B cell (primary cell): ENCODE results near the gene ATP8A1. TPM values are rescaled to one million over a fixed set of nuclear protein-coding genes. Genes with fewer than 3 reads are reported as not detected.

ENCODE experiments used
- ATAC-seq: fragments of 200-7000 bp; cut with Tn5 transposase; one replicate; pipeline ENCODE4 v1.10.0; 2021; ENCODE audit warnings: low read depth, mild to moderate bottlenecking, moderate number of reproducible peaks, moderate library complexity
- CTCF ChIA-PET: fragments of 350-600 bp; sonication (Branson Sonifier 250); formaldehyde crosslinking; loops from one replicate; lab custom pipeline; 2021; ENCODE audit warnings: antibody characterized with exemption, inconsistent platforms; lab: Charles Lee
- POLR2A ChIA-PET: fragments of 350-600 bp; sonication (Branson Sonifier 250); formaldehyde crosslinking; loops from one replicate; lab custom pipeline; 2021; ENCODE audit warnings: antibody characterized with exemption; lab: Charles Lee
- DNase-seq: peaks from one replicate; pipeline ENCODE4 v3.0.0; 2013
- H2AFZ ChIP-seq: 2 replicates; pipeline ENCODE4 v1.6.1; 2012; ENCODE audit warnings: mild to moderate bottlenecking, low read depth, low read length; ENCODE audit not compliant: insufficient read depth, poor library complexity, severe bottlenecking
- H3K27ac ChIP-seq, 2 donors: 1 replicate in 1 of 2; 2 replicates in 1 of 2; pipeline ENCODE4 v1.5.1; 2012 to 2013; ENCODE audit warnings: low read length in 2 of 2, mild to moderate bottlenecking in 2 of 2, moderate library complexity in 1 of 2
- H3K27me3 ChIP-seq, 4 experiments: fragments of 200-600 bp in 1 of 4; sonication (generic) in 1 of 4; replicated peaks in 1 of 4; 1 replicate in 2 of 4; 2 replicates in 2 of 4; pipeline versions ENCODE4 v1.6.1 to v1.7.0; 2013 to 2016; ENCODE audit warnings: low read length in 3 of 4, mild to moderate bottlenecking in 2 of 4, mixed read lengths in 1 of 4, moderate library complexity in 1 of 4; ENCODE audit not compliant: insufficient read depth in 4 of 4, control insufficient read depth in 3 of 4; ENCODE audit errors: control extremely low read depth in 1 of 4
- H3K36me3 ChIP-seq, 2 experiments: replicated peaks in 1 of 2; 1 replicate in 1 of 2; 2 replicates in 1 of 2; pipeline versions ENCODE4 v1.6.1 to v1.7.1; 2013; ENCODE audit warnings: low read length in 1 of 2; ENCODE audit not compliant: insufficient read depth in 2 of 2, control insufficient read depth in 1 of 2; ENCODE audit errors: control extremely low read depth in 1 of 2, extremely low read depth in 1 of 2
- H3K4me1 ChIP-seq, 2 donors: fragments of 200-600 bp in 1 of 2; sonication (generic) in 1 of 2; 1 replicate in 1 of 2; 2 replicates in 1 of 2; pipeline versions ENCODE4 v1.5.1 to v1.6.1; 2013 to 2017; ENCODE audit warnings: low read length in 2 of 2; ENCODE audit not compliant: control insufficient read depth in 2 of 2, insufficient read depth in 2 of 2
- H3K4me2 ChIP-seq: replicated peaks from 2 replicates; pipeline ENCODE3; 2012; ENCODE audit warnings: mild to moderate bottlenecking, low read depth, low read length; ENCODE audit not compliant: poor library complexity, severe bottlenecking
- H3K4me3 ChIP-seq, 5 experiments: fragments of 200-600 bp in 1 of 5; sonication (generic) in 1 of 5; 1 replicate in 3 of 5; 2 replicates in 2 of 5; pipeline versions ENCODE4 v1.5.1 to v1.7.0; 2011 to 2016; ENCODE audit warnings: low read length in 4 of 5, mild to moderate bottlenecking in 4 of 5, low read depth in 2 of 5, control low read depth in 1 of 5, moderate library complexity in 1 of 5; ENCODE audit not compliant: insufficient read depth in 1 of 5; ENCODE audit errors: control extremely low read depth in 1 of 5, extremely low read depth in 1 of 5
- H3K79me2 ChIP-seq: fragments of 200-600 bp; sonication (generic); one replicate; pipeline ENCODE4 v1.6.0; 2016; ENCODE audit warnings: low read length; ENCODE audit not compliant: control insufficient read depth, insufficient read depth
- H3K9ac ChIP-seq: fragments of 200-600 bp; sonication (generic); 2 replicates; pipeline ENCODE4 v1.6.1; 2017; ENCODE audit warnings: mild to moderate bottlenecking, low read length, moderate library complexity
- H3K9me3 ChIP-seq, 3 donors: one replicate each; pipeline versions ENCODE4 v1.6.1 to v1.7.1; 2013; ENCODE audit warnings: low read length in 2 of 3; ENCODE audit not compliant: control insufficient read depth in 2 of 3, insufficient read depth in 1 of 3; ENCODE audit errors: control extremely low read depth in 1 of 3
- H4K20me1 ChIP-seq: 2 replicates; pipeline ENCODE4 v1.6.0; 2012; ENCODE audit warnings: mild to moderate bottlenecking, low read length; ENCODE audit not compliant: insufficient read depth, control insufficient read depth, poor library complexity, severe bottlenecking
- H3K27ac Mint-ChIP-seq: one replicate; pipeline ENCODE4 v1.8.0; 2021; ENCODE audit warnings: mixed read lengths
- H3K27me3 Mint-ChIP-seq: one replicate; pipeline ENCODE4 v1.8.0; 2021; ENCODE audit warnings: mixed read lengths
- H3K4me1 Mint-ChIP-seq: one replicate; pipeline ENCODE4 v1.8.0; 2021; ENCODE audit warnings: mixed read lengths
- H3K4me3 Mint-ChIP-seq: one replicate; pipeline ENCODE4 v1.8.0; 2021; ENCODE audit warnings: mixed read lengths
- H3K9me3 Mint-ChIP-seq: one replicate; pipeline ENCODE4 v1.8.0; 2022; ENCODE audit warnings: mixed read lengths; ENCODE audit not compliant: insufficient read depth
- EZH2 ChIP-seq: IDR thresholded peaks from 2 replicates; pipeline ENCODE4 v1.6.1; 2012; ENCODE audit warnings: borderline replicate concordance, low read depth, mild to moderate bottlenecking, moderate library complexity, low read length; ENCODE audit not compliant: insufficient read depth, poor library complexity, severe bottlenecking
- WGBS: methylation state at CpG from one replicate; pipeline ENCODE4 v1.1.5; 2013; ENCODE audit warnings: missing lambda C conversion rate; ENCODE audit not compliant: insufficient coverage; 5-methylcytosine and 5-hydroxymethylcytosine counted together
- intact Hi-C: fragments of 100-400 bp; cut with micrococcal nuclease; formaldehyde crosslinking; loops from one replicate; pipeline ENCODE4 v1.10.0; 2022
- polyA plus RNA-seq: library from polyadenylated mRNA; depleted of rRNA; stranded (reverse); fragments of >200 nt; gene quantifications from 2 replicates; pipeline ENCODE4 v1.2.3, GENCODE V29; 2012
- total RNA-seq, 2 donors: library from RNA; stranded (reverse); fragments of 120-200 nt in 1 of 2; gene quantifications; 1 replicate in 1 of 2; 2 replicates in 1 of 2; pipeline versions ENCODE4 v1.2.3 to v1.2.4, GENCODE V29; 2013 to 2022
- TF ChIP-seq, protein P1 (sequence below): fragments of 200-600 bp; IDR thresholded peaks from one replicate; pipeline ENCODE4 v1.8.0; 2022; ENCODE audit warnings: antibody characterized with exemption, mild to moderate bottlenecking

Gene ATP8A1
- total and polyA plus RNA-seq, 2 donors (not counting 1 experiment from before 2014, with no cell fraction given): 28.7 to 51.8 TPM

DNA sequence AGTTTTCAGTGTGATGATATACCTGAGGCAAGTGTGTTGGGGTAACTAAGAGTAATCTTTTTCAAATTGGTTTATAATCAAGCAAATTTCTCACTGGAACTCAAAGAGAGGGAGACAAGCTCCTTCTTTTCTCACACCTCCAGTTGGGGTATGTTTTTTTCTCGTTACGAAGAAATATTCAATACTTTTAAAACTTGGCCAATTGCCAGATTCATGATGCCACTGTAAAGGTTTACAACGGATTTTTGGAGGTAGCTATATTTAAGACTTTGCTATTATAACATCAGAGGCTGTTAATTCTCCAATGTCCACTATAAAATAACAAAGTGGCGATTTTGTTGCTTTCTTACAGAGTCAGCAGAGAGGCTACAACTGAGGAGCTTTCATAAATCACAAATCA is 49.2 kb upstream of the ATP8A1 start:
- ChIA-PET CTCF (interaction anchor here (0.7 to 0.9 kb wide), 2 partner anchors 9 to 336 kb away, joined by 3 read pairs; no protein-coding TSS in a partner anchor), POLR2A (no interaction called here)

DNA sequence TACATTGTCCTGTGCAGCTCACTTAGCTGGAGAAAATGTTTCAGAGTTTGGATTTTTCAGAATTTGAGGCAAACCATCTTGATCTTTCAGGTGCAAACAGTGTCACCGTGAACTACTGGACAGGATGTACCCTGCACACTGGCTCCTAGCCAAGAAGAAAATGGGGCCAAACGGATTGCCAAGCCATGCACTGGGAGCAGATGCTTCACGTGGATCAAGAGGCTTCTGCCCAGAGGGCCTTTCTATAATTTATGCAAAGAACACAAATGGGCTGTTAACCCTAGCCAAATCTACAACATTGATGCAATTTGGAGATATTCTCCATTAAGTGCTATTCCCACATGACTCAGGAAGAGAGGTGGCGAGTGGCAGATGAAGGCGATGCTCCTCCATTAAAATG is 46.9 kb upstream of the ATP8A1 start:
- H4K20me1 ChIP-seq: no peaks in the 10 kb centered on the region
- H3K9me3 Mint-ChIP-seq: no peaks in the 10 kb centered on the region
- POLR2A ChIA-PET: no interaction called here
- H3K27me3 Mint-ChIP-seq: peaks cover 9% of the 10 kb centered on the region
- WGBS: 91% methylated on average over 4 of the region's 5 CpGs
- no peak overlapping the region for H3K27ac ChIP-seq
- no peak overlapping the region for H3K4me3 ChIP-seq
- H3K4me3 Mint-ChIP-seq: no peak overlapping the region
- no peaks in the 10 kb centered on the region for H3K79me2 ChIP-seq
- ATAC-seq (no peak), DNase-seq (no peak)
- intact Hi-C loops: no loop called here
- H3K4me2 ChIP-seq: no peak overlapping the region
- no peaks in the 10 kb centered on the region for H3K4me1 Mint-ChIP-seq
- H2AFZ ChIP-seq: no peak overlapping the region
- no peak overlapping the region for H3K27ac Mint-ChIP-seq
- H3K4me1 ChIP-seq: no peaks in the 10 kb centered on the region
- no peaks in the 10 kb centered on the region for H3K27me3 ChIP-seq
- no peaks in the 10 kb centered on the region for H3K9me3 ChIP-seq
- H3K9ac ChIP-seq: no peak overlapping the region
- no peak for TF ChIP-seq EZH2
- TF ChIP-seq, protein P1, sequence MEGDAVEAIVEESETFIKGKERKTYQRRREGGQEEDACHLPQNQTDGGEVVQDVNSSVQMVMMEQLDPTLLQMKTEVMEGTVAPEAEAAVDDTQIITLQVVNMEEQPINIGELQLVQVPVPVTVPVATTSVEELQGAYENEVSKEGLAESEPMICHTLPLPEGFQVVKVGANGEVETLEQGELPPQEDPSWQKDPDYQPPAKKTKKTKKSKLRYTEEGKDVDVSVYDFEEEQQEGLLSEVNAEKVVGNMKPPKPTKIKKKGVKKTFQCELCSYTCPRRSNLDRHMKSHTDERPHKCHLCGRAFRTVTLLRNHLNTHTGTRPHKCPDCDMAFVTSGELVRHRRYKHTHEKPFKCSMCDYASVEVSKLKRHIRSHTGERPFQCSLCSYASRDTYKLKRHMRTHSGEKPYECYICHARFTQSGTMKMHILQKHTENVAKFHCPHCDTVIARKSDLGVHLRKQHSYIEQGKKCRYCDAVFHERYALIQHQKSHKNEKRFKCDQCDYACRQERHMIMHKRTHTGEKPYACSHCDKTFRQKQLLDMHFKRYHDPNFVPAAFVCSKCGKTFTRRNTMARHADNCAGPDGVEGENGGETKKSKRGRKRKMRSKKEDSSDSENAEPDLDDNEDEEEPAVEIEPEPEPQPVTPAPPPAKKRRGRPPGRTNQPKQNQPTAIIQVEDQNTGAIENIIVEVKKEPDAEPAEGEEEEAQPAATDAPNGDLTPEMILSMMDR: no peak
- H3K36me3 ChIP-seq: no peaks in the 10 kb centered on the region
- CTCF ChIA-PET: no interaction called here

More for the DNA sequence above, 49.2 kb upstream of the ATP8A1 start:
- H3K4me2 ChIP-seq: no peak overlapping the region
- Mint-ChIP-seq H3K4me3 (no peak overlapping the region), H3K4me1 (no peaks in the 10 kb centered on the region), H3K27ac (no peak overlapping the region), H3K9me3 (no peaks in the 10 kb centered on the region), H3K27me3 (peaks cover 21% of the 10 kb centered on the region)
- no peak overlapping the region for H3K27ac ChIP-seq
- intact Hi-C loops: no loop called here
- no peaks in the 10 kb centered on the region for H3K4me1 ChIP-seq
- H3K79me2 ChIP-seq: no peaks in the 10 kb centered on the region
- no peaks in the 10 kb centered on the region for H3K9me3 ChIP-seq
- H3K9ac ChIP-seq: no peak overlapping the region
- H2AFZ ChIP-seq: no peak overlapping the region
- H3K27me3 ChIP-seq: no peaks in the 10 kb centered on the region
- H3K4me3 ChIP-seq: no peak overlapping the region
- no peaks in the 10 kb centered on the region for H4K20me1 ChIP-seq
- DNase-seq (no peak), ATAC-seq (no peak)
- TF ChIP-seq EZH2: no peak
- TF ChIP-seq, protein P1: no peak
- no peaks in the 10 kb centered on the region for H3K36me3 ChIP-seq
- whole genome bisulfite sequencing: no CpG with 5 or more reads among the region's 4 CpGs
